HG03095 (cell line): Measurements from ENCODE around the gene GFER.

Experiments
- ATAC-seq: cut with Tn5 transposase; IDR thresholded peaks from one replicate; pipeline ENCODE4 v1.9.1; 2021; ENCODE audit warnings: moderate library complexity; ENCODE audit not compliant: unreplicated experiment

Gene GFER

GRCh38 chr16:1990351-1991134, 6.5 kb downstream of the GFER start:
- ATAC-seq, result no peak

GRCh38 chr16:1991135-1991551, 7.2 kb downstream of the GFER start:
- ATAC-seq, result no peak

DNA sequence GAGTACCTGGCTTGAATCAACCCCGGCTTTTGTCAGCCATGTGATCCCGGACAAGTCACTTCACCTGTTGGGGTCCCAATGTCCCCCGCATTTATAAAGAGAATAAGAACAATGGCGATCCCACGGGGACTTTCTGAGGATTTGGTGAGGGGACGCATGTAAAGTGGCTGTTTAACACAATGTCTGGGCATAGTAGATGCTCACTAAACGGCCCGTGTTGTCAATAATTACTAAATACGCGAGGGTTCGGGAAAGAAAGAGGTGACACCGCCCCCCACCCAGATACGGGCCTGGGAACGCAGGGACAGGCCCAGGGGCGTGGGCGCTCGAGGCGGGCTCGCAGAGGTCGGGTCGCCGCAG, 7.6 kb downstream of the GFER start:
- no peak for ATAC-seq

- peak; percentile 40 for ATAC-seq
Measured at GRCh38 chr16:1991948-1992703, 8.1 kb downstream of the GFER start.

DNA sequence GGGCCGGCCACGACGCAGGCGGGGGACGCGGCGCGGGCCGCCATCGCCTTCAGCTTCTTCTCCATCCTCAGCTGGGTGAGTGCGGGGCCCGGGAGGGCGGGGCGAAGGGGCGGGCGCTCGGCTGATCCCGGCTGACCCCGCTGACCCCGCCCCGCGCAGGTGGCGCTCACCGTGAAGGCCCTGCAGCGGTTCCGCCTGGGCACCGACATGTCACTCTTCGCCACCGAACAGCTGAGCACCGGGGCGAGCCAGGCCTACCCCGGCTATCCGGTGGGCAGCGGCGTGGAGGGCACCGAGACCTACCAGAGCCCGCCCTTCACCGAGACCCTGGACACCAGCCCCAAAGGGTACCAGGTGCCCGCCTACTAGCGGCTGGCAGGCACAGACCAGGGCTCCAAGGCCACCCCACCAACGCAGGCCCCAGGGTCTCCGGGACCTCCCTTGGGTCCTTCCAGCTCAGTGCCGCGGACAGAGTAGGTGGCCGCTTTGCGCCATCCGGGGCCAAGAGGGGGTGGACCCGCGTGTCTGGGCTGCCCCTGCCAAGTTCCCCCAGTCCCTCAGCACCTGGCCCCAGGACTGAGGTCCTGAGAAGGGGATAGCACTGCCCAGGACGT, 8.8 kb downstream of the GFER start:
- no peak for ATAC-seq

GRCh38 chr16:1993731-1994131, 9.7 kb downstream of the GFER start:
- ATAC-seq, result no peak

GRCh38 chr16:1997494-1998359, 13.7 kb downstream of the GFER start:
- ATAC-seq, result no peak

- no peak for ATAC-seq
Measured at GRCh38 chr16:1998360-1998835, 14.4 kb downstream of the GFER start.

DNA sequence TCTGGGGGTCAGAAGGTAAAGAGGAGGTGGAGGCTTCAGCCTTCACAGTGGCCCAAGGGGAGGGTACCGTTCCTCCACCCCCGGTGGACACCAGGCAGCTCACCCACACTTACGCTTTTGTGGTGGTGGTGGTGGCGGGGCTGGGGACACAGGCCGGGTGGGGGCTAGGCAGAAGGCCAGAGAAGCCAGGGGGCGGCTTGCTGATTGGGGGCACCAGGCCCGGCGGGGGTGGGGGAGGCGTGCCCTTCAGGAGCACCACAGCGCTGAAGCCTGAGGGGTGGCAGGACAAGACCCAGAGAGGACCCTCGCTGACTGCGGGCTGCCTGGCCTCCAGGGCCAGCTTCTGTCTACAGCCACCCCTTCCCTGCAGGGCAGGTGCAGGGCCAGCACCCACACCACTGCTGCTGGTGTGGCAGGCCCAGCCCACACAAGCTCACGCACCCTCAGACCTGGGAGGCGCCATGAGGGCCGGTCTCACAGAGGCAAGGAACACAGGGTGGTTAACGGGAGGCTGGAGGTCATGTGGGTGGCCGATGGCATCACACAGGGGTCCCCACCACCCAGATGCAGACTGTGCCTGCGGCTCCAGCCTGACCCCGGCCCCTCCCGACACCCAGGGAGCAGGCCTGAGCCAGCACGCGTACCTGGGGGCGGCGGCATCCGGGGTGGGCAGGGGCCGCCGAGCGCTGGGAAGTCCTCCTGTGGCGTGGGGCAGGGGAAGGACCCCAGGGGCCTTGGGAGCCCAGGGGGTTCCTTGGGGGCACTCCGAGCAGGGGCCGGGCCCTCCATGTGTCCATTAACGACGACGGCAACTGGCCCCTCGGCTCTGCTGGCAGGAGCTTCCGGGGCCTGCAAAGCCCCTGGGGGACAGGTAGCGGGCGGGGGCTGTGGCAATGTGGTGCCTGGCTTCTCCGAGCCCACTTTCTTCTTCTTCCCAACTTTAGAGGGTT, 15.1 kb downstream of the GFER start:
- ATAC-seq, result no peak

DNA sequence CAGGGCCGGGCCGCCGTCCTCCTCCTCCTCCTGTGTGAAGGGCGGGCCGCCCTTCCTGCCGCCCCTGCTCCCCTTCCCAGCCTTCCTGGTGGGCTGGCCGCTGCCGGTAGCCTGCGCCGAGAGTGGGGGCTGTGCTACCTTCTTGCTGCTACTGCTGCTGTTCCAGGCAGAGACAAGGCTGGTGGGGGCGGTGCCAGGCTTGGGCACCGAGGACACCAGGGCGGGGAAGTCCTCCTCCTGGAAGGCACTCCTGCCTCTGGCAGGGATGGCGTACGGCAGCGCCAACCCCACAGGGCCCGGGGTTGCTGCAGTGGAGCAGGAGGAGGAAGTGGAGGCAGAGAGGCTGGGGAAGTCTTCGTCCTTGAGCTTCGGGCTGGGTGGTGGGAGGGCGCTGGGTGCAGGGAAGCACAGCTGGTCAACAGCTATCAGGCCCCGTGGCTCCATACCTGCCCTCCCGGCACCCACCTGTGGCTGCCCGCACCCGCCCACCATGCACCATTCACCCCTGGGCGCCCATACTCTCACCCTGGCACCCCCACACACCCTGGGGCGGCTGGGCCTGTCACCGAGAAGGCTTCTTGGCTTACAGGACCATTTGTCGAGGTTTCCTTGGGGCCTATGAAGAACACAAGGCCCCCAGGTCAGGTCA, 16.0 kb downstream of the GFER start:
- ATAC-seq, result no peak

- ATAC-seq, result no peak
Measured at GRCh38 chr16:2001035-2001434, 17.0 kb downstream of the GFER start.

DNA sequence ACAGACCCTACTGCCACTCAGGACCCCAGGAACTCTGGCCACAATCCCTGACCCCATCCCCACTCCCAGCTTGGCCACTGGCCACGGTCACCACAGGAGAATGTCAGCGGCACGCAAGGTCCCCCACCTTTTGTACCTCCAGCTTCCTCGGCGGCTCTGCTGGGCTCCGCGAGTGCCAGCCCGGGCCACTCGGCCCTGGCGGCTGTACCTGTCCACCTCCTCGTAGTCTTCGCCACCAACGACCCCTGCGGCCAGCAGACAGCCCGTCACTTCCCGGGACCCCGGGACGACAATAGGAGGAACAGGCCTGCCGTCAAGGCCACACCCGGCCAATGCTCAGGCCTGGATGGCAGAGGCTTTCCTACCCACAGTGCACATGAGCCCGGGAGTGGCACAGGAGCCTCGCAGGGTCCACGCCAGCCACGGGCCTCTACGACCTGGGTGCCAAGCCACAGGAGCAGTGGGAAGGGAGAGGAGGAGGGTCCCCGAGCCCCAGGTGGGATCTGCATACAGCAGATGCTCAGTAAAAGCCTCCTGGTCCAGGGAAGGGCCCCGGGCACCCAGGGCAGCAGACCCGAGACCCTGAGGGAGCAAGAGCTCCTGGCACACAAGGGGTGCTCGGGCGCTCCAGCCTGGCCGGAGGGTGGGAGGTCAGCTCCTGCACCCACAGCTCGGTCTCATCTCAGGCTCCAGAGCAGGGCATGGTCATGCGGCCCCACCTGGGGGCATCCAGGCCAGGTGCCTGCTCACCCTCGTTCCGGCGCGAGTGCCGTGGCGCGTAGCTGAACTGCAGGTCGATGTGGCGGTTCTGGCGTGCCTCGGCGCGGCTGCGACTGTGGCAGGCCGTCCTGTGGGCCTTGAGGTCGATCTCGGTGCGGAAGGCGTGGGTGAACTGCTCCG, 17.7 kb downstream of the GFER start:
- ATAC-seq, result no peak

DNA sequence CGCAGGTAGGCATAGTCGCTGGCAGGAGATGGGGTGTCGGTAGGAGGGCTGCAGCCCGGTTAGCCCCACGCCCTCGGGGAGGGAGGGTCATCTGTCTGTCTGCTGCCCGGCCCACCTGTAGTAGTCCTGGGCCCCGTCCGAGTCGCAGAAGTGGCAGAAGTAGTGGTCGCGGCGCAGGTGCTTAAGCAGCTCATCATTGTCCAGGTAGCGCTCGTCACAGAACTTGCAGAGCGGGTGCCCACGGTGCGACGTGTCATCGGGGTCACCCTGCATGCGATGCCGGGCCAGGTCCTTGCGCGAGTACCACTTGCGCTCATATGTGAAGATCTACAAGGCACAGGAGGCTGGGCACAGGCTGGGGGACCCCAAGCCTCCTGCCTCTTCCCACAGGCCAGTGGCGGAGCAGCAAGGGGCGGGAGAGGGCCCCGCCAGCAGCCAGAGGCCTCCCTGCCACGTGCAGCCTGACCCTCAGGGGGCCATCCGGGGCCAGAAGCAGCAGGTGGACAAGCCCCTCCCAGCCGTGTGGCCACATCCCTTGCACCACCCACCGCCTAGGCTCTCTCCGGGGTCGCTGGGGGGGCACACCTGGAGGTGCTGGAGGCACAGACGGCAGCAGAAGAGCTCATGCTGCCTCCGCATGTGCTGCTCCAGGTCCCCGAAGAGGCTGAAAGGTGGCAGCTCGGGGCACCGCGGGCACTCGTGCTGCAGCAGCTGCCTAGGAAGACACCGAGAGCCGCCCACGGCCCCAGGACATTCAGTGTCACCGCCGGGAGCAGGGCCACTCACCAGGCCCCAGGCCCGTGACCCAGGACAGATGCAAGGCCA, 18.6 kb downstream of the GFER start:
- ATAC-seq, result no peak

GRCh38 chr16:2003231-2003826, 19.3 kb downstream of the GFER start:
- no peak for ATAC-seq

- ATAC-seq, result no peak
Measured at GRCh38 chr16:2003827-2004641, 20.0 kb downstream of the GFER start.
